HG03558 (cell line): ENCODE data around the gene MAGI2.
"Not testable (repeated sequence)": the region's sequence is repeated elsewhere in the genome, so short reads cannot be mapped to it uniquely, and the experiment has no call there.

Experiments
- ATAC-seq: cut with Tn5 transposase; IDR thresholded peaks from one replicate; pipeline ENCODE4 v1.9.1; 2021; ENCODE audit warnings: moderate number of reproducible peaks; ENCODE audit not compliant: unreplicated experiment; ENCODE audit errors: extremely low read depth

The MAGI2 gene

GRCh38 chr7:78363866-78364265, 1089.6 kb downstream of the MAGI2 start:
- ATAC-seq = no peak

- no peak for ATAC-seq
Measured at GRCh38 chr7:78359836-78360235, 1093.6 kb downstream of the MAGI2 start.

GRCh38 chr7:78357709-78358108, 1095.8 kb downstream of the MAGI2 start:
- no peak for ATAC-seq

- no peak for ATAC-seq
Measured at GRCh38 chr7:78355834-78356233, 1097.6 kb downstream of the MAGI2 start.

GRCh38 chr7:78350926-78351325, 1102.5 kb downstream of the MAGI2 start:
- ATAC-seq = no peak

- no peak for ATAC-seq
Measured at GRCh38 chr7:78350391-78350790, 1103.1 kb downstream of the MAGI2 start.

- ATAC-seq = no peak
Measured at GRCh38 chr7:78346827-78347226, 1106.6 kb downstream of the MAGI2 start.

- no peak for ATAC-seq
Measured at GRCh38 chr7:78345979-78346378, 1107.5 kb downstream of the MAGI2 start.

- ATAC-seq = no peak
Measured at GRCh38 chr7:78345293-78345911, 1108.1 kb downstream of the MAGI2 start.

- no peak for ATAC-seq
Measured at GRCh38 chr7:78334426-78334825, 1119.0 kb downstream of the MAGI2 start.

- ATAC-seq = no peak
Measured at GRCh38 chr7:78333530-78334425, 1119.7 kb downstream of the MAGI2 start.

- no peak for ATAC-seq
Measured at GRCh38 chr7:78329001-78329655, 1124.3 kb downstream of the MAGI2 start.

- no peak for ATAC-seq
Measured at GRCh38 chr7:78327718-78328117, 1125.7 kb downstream of the MAGI2 start.

GRCh38 chr7:78326876-78327275, 1126.6 kb downstream of the MAGI2 start:
- no peak for ATAC-seq

GRCh38 chr7:78326189-78326588, 1127.3 kb downstream of the MAGI2 start:
- ATAC-seq = no peak

- no peak for ATAC-seq
Measured at GRCh38 chr7:78323118-78323517, 1130.3 kb downstream of the MAGI2 start.

- not testable (repeated sequence) for ATAC-seq
Measured at GRCh38 chr7:78322231-78322630, 1131.2 kb downstream of the MAGI2 start.

GRCh38 chr7:78317371-78317770, 1136.1 kb downstream of the MAGI2 start:
- no peak for ATAC-seq

GRCh38 chr7:78316110-78316509, 1137.4 kb downstream of the MAGI2 start:
- no peak for ATAC-seq

- no peak for ATAC-seq
Measured at GRCh38 chr7:78315119-78315518, 1138.3 kb downstream of the MAGI2 start.

GRCh38 chr7:78311181-78311580, 1142.3 kb downstream of the MAGI2 start:
- no peak for ATAC-seq
